ENCODE results near the gene HDC.

The HDC gene

DNA sequence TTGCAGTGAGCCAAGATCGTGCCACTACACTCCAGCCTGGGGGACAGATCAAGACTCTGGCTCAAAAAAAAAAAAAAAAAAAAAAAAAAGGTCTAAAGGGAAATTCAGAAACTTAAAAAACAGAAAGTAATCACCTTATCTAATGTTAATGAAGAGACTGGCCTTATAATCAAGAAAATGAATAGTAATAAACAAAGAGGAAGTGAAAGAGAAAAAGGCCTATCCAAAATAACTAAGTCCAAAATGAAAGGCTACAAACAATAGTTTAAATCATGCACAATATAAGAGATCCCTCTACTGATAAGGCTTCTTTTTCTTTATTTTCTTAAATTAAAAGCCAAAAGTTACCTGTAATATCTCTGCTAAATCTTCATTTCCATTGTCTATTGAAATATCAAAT is 37.1 kb upstream of the HDC start:
- Histone ChIP-seq H3K4me1 (ENCODE audit: insufficient read depth, poor library complexity, severe bottlenecking) (no peaks in the 10 kb centered on the region), H3K27ac (ENCODE audit: poor library complexity, severe bottlenecking) (no peak overlapping the region), H3K27me3 (ENCODE audit: insufficient read depth, poor library complexity, severe bottlenecking) (no peaks in the 10 kb centered on the region), H3K4me3 (ENCODE audit: severe bottlenecking) (no peak overlapping the region), H3K9me3 (ENCODE audit: severe bottlenecking) (no peaks in the 10 kb centered on the region), H3K36me3 (ENCODE audit: low read depth) (peaks cover 42% of the 10 kb centered on the region)
- no peak for TF ChIP-seq CTCF (IDR thresholded peaks at IDR 0.05; ENCODE audit: poor library complexity, severe bottlenecking)
- DNase-seq (ENCODE audit: low spot score) (no peak), ATAC-seq (ENCODE audit: low read depth) (no peak)

DNA sequence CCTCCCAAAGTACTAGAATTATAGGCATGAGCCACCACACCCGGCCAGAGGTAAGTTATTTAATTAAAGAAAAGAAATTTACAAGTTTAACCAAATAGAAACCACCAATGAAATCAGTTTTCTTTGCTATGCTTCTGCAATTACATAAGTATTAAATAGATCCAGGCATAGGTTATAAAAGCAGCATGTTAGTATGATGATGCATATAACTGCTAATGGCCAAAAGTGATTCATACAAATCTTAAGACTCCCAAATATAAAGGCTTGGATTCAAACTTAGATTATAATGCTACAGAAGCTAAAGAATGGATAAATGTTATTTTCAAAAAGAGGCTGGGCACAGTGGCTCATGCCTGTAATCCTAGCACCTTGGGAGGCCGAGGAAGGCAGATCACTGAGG is 32.8 kb upstream of the HDC start:
- Histone ChIP-seq H3K27me3 (ENCODE audit: insufficient read depth, poor library complexity, severe bottlenecking) (no peaks in the 10 kb centered on the region), H3K9me3 (ENCODE audit: severe bottlenecking) (no peaks in the 10 kb centered on the region), H3K4me3 (ENCODE audit: severe bottlenecking) (no peak overlapping the region), H3K36me3 (ENCODE audit: low read depth) (peaks cover 65% of the 10 kb centered on the region), H3K27ac (ENCODE audit: poor library complexity, severe bottlenecking) (no peak overlapping the region), H3K4me1 (ENCODE audit: insufficient read depth, poor library complexity, severe bottlenecking) (no peaks in the 10 kb centered on the region)
- no peak for TF ChIP-seq CTCF (IDR thresholded peaks at IDR 0.05; ENCODE audit: poor library complexity, severe bottlenecking)
- no peak for ATAC-seq (ENCODE audit: low read depth)
- DNase-seq (ENCODE audit: low spot score): no peak

GRCh38 chr15:50295966-50296365 is 30.4 kb upstream of the HDC start:
- DNase-seq (ENCODE audit: low spot score) (no peak), ATAC-seq (ENCODE audit: low read depth) (no peak)
- TF ChIP-seq CTCF (IDR thresholded peaks at IDR 0.05; ENCODE audit: poor library complexity, severe bottlenecking): no peak
- no peaks in the 10 kb centered on the region for H3K4me1 ChIP-seq (ENCODE audit: insufficient read depth, poor library complexity, severe bottlenecking)
- no peak overlapping the region for H3K27ac ChIP-seq (ENCODE audit: poor library complexity, severe bottlenecking)
- H3K27me3 ChIP-seq (ENCODE audit: insufficient read depth, poor library complexity, severe bottlenecking): no peaks in the 10 kb centered on the region
- H3K36me3 ChIP-seq (ENCODE audit: low read depth): peaks cover 49% of the 10 kb centered on the region
- no peak overlapping the region for H3K4me3 ChIP-seq (ENCODE audit: severe bottlenecking)
- H3K9me3 ChIP-seq (ENCODE audit: severe bottlenecking): no peaks in the 10 kb centered on the region

GRCh38 chr15:50289749-50290148 is 24.2 kb upstream of the HDC start:
- no peak overlapping the region for H3K27ac ChIP-seq (ENCODE audit: poor library complexity, severe bottlenecking)
- TF ChIP-seq CTCF (IDR thresholded peaks at IDR 0.05; ENCODE audit: poor library complexity, severe bottlenecking): no peak
- H3K4me3 ChIP-seq (ENCODE audit: severe bottlenecking): no peak overlapping the region
- ATAC-seq (ENCODE audit: low read depth) (no peak), DNase-seq (ENCODE audit: low spot score) (no peak)
- H3K4me1 ChIP-seq (ENCODE audit: insufficient read depth, poor library complexity, severe bottlenecking): no peaks in the 10 kb centered on the region
- H3K36me3 ChIP-seq (ENCODE audit: low read depth): peaks cover 45% of the 10 kb centered on the region
- no peaks in the 10 kb centered on the region for H3K27me3 ChIP-seq (ENCODE audit: insufficient read depth, poor library complexity, severe bottlenecking)
- no peaks in the 10 kb centered on the region for H3K9me3 ChIP-seq (ENCODE audit: severe bottlenecking)

- Histone ChIP-seq H3K4me1 (ENCODE audit: insufficient read depth, poor library complexity, severe bottlenecking) (no peaks in the 10 kb centered on the region), H3K4me3 (ENCODE audit: severe bottlenecking) (no peak overlapping the region), H3K27me3 (ENCODE audit: insufficient read depth, poor library complexity, severe bottlenecking) (no peaks in the 10 kb centered on the region), H3K27ac (ENCODE audit: poor library complexity, severe bottlenecking) (no peak overlapping the region), H3K9me3 (ENCODE audit: severe bottlenecking) (no peaks in the 10 kb centered on the region), H3K36me3 (ENCODE audit: low read depth) (peaks cover 40% of the 10 kb centered on the region)
- ATAC-seq (ENCODE audit: low read depth): no peak
- no peak for DNase-seq (ENCODE audit: low spot score)
- no peak for TF ChIP-seq CTCF (IDR thresholded peaks at IDR 0.05; ENCODE audit: poor library complexity, severe bottlenecking)
These were observed 22.0 kb upstream of the HDC start for GRCh38 chr15:50287324-50288116.

Data from RWPE2 (cell line).